ENCODE measurements around the gene POLDIP2. TPM values are rescaled to one million over a fixed set of nuclear protein-coding genes. Genes with fewer than 3 reads are reported as not detected.

Gene POLDIP2
- total RNA-seq, 1 donor from 2014 or later, result 81.9 TPM

DNA sequence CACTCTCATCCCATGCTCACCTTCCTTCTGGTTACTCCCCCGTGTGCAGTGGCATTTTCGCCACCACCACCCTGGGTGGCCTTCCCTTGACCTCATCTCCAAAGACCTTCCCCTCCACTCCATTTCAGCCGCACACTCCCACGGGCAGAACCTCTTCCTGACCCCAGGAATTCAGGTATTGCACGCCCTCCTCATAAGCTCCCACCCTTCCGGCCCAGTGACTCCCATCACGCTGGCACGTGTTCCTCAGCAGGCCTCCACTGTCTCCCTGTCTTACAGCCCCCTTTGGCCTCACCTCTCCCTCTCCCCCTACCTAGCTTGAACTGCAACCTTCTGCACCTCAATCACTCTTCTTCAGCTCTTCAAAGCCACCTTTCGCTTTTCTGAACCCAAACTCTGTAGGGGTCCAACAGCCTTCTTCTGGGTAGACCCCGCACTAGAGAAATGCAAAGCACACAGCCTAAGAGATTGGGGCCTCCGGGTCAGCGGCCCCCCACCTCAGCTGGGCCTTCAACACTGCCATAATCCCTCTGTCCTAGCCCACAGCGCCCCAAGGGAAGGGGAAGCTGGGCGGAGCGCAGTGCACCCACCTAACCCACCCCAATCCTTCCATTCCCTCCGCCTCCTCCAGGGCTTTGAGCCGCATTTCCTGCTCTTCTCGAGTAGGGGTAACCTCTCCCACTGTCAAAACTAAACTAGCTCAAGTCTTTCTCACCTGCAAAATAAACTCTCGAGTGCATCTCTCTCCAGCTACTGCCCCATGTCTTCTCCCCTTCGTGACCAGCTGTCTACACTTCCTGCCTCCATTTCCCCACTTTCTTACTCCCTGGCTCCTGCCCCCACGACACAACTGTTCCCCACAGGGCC, 40.0 kb downstream of the POLDIP2 start:
- no peak for DNase-seq (ENCODE audit: low read depth)

DNA sequence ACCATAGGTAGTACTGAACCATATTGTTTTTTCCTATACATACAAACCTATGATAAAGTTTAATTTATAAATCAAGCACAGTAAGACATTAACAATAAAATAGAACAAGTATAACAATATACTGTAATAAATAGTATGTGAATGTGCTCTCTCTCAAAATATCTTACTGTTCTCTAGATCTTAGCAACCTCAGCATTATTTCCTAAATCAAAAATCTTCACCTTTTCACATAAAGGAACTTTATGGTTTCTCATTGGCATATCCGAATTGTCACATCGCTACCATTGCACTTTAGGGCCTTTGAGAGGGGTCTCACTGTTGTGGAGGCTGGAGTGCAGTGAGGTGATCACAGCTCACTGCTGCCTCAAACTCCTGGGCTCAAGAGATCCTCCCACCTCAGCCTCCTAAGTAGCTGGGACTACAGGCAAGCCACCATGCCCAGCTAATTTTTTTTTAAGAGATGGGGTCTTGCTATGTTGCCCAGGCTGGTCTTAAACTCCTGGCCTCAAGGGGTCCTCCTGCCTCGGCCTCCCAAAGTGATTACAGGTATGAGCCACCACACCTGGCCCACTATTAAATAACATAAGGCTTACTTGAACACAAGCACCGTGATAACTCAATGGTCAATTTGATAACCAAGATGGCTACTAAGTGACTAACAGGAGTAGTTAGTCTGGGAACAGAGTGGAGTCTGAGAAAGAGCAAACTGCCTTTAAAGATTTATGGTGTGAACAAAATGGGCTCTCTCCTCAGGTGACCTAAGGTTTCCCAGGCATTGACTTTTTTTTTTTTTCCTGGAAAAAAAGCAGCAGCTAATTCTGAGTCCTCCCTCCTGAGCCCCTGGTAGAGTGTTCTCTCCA, 41.3 kb downstream of the POLDIP2 start:
- DNase-seq (ENCODE audit: low read depth), result no peak

DNA sequence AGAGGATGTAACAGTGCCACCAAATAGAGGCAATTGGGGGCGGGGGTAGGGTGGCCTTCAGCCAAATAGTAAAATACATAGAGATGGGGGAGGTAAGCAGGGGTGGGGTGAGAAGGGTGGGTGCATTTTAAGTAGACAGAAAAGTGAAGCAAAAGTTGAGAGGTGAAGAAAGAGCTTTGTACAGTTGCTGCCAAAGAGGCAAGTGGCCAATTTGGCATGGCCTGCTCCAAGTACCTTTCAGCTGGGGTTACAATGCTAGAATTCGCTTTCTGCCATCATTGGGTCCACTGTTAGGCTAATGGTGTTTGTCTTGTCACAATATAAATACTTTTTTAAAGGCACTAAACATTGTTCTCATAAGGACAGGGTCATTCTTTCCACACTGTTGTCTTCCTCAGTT, 43.5 kb downstream of the POLDIP2 start:
- DNase-seq (ENCODE audit: low read depth), result no peak

DNA sequence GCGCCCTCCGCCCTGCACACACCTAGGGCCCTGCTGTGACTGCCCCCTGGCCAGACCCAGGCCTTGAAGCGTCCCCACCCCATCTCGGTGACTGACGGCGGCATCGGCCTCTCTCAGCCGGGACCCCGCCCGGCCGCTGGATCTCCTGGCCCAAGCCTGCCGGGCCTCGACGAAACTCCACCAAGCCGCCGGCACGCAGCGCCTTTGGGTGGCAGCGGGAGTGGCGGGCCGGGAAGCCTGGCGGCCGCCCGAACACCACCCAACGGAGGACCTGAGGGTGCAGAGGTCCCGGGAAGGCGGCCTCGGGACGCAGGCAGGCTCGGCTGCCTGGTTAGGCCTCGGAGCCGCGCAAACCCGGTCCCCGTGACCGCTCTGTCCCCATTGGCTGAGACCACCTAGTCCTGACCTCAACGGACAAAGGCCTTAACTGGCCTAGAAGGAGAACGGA, 50.3 kb downstream of the POLDIP2 start:
- DNase-seq (ENCODE audit: low read depth), result no peak

DNA sequence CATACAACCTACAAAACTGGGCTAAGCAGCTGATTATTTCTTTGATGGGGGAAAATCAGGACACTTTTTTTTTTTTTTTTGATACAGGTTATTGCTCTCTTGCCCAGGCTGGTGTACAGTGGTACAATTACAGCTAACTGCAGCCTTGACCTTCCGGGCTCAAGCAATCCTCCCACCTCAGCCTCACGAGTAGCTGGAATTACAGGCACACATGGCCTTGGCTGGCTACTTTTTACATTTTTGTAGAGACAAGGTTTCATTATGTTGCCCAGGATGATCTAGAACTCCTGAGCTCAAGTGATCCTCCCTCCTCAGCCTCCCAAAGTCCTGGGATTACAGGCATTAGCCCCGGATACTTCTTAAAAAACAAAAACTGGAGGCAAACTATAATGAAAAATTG, 58.9 kb downstream of the POLDIP2 start:
- DNase-seq (ENCODE audit: low read depth), result no peak

Other genes starting within 250 kb of the POLDIP2 start
- 8.7 and 17.9 TPM in 2 replicates for gene TMEM97, start 38.3 kb downstream of the POLDIP2 start, total RNA-seq
- 46.6 and 57.0 TPM in 2 replicates for gene IFT20, start 22.1 kb downstream of the POLDIP2 start, total RNA-seq
- gene TNFAIP1, start 21.8 kb downstream of the POLDIP2 start, total RNA-seq, result 81.2 and 85.4 TPM in 2 replicates
- not detected in 2 replicates for gene SEBOX, start 7.7 kb upstream of the POLDIP2 start, total RNA-seq
- not detected in 2 replicates for gene VTN, start 12.8 kb upstream of the POLDIP2 start, total RNA-seq
- gene SARM1, start 14.2 kb upstream of the POLDIP2 start, total RNA-seq, result 1.4 and 8.9 TPM in 2 replicates
- 4.0 and 8.6 TPM in 2 replicates for gene SLC46A1, start 48.7 kb upstream of the POLDIP2 start, total RNA-seq
- gene SLC13A2, start 116.1 kb upstream of the POLDIP2 start, total RNA-seq, result not detected in 2 replicates
- not detected in 2 replicates for gene FOXN1, start 148.8 kb upstream of the POLDIP2 start, total RNA-seq
- gene UNC119, start 195.1 kb upstream of the POLDIP2 start, total RNA-seq, result 15.6 and 29.3 TPM in 2 replicates
- gene PIGS, start 214.0 kb upstream of the POLDIP2 start, total RNA-seq, result 70.0 and 114 TPM in 2 replicates
- 26.7 and 40.6 TPM in 2 replicates for gene ALDOC, start 219.4 kb upstream of the POLDIP2 start, total RNA-seq
- gene SPAG5, start 241.5 kb upstream of the POLDIP2 start, total RNA-seq, result 3.3 and 12.5 TPM in 2 replicates

Data from renal cortical epithelial cell (primary cell).